BLaER1 (cell line): ENCODE data around the gene ERC2.

Source experiments
- H3K27ac ChIP-seq: shearing (Covaris generic); formaldehyde crosslinking; 2 replicates; pipeline ENCODE4 v1.8.1; 2022
- H3K27me3 ChIP-seq: shearing (Covaris generic); formaldehyde crosslinking; 2 replicates; pipeline ENCODE4 v1.8.1; 2022
- H3K36me3 ChIP-seq: shearing (Covaris generic); formaldehyde crosslinking; 2 replicates; pipeline ENCODE4 v1.8.1; 2022
- H3K4me1 ChIP-seq: shearing (Covaris generic); formaldehyde crosslinking; 2 replicates; pipeline ENCODE4 v1.8.1; 2022
- H3K4me2 ChIP-seq: shearing (Covaris generic); formaldehyde crosslinking; 2 replicates; pipeline ENCODE4 v1.8.1; 2022
- H3K4me3 ChIP-seq: shearing (Covaris generic); formaldehyde crosslinking; 2 replicates; pipeline ENCODE4 v1.8.1; 2022
- H3K9ac ChIP-seq: shearing (Covaris generic); formaldehyde crosslinking; 2 replicates; pipeline ENCODE4 v1.8.1; 2022
- H3K9me3 ChIP-seq: shearing (Covaris generic); formaldehyde crosslinking; 2 replicates; pipeline ENCODE4 v1.8.1; 2022
- H4K20me1 ChIP-seq: shearing (Covaris generic); formaldehyde crosslinking; 2 replicates; pipeline ENCODE4 v1.8.1; 2022
- Cebpa-rat ChIP-seq: shearing (Covaris generic); IDR thresholded peaks from 2 replicates; pipeline ENCODE4 v1.8.1; 2022

The ERC2 gene

GRCh38 chr3:56110886-56111285 is 357.4 kb downstream of the ERC2 start:
- H3K27me3 ChIP-seq: no peaks in the 10 kb centered on the region
- no peaks in the 10 kb centered on the region for H3K4me1 ChIP-seq
- no peak overlapping the region for H3K4me2 ChIP-seq
- H3K9me3 ChIP-seq: peaks cover 9% of the 10 kb centered on the region; the same call in 1 of the 2 replicates
- no peak overlapping the region for H3K27ac ChIP-seq
- H3K4me3 ChIP-seq: no peak overlapping the region
- TF ChIP-seq Cebpa-rat: no peak
- H3K9ac ChIP-seq: no peak overlapping the region
- H4K20me1 ChIP-seq: no peaks in the 10 kb centered on the region
- H3K36me3 ChIP-seq: no peaks in the 10 kb centered on the region

DNA sequence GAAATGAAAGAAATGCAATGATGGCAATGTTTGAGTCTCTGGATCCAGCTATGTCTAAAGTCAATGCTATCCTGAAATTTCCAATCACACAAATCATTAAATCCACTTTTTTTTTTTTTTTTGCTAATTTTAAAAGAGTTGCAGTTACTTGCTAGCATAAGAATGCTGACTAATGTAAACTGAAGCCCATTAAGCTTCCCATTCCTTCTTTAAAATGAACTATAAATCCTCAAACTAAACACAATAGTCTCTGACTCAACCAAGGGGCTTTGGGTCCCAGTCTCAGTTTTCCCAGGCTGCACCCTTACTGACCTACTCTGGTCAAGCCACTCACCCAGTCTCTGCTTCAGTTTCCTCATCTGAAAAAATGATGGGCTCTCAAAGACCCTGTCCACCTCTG is 361.1 kb downstream of the ERC2 start:
- Histone ChIP-seq H3K4me2 (no peak overlapping the region), H3K27ac (no peak overlapping the region), H3K27me3 (no peaks in the 10 kb centered on the region), H3K4me1 (no peaks in the 10 kb centered on the region), H3K9me3 (no peaks in the 10 kb centered on the region), H3K9ac (no peak overlapping the region), H3K36me3 (no peaks in the 10 kb centered on the region), H4K20me1 (no peaks in the 10 kb centered on the region), H3K4me3 (no peak overlapping the region)
- no peak for TF ChIP-seq Cebpa-rat

DNA sequence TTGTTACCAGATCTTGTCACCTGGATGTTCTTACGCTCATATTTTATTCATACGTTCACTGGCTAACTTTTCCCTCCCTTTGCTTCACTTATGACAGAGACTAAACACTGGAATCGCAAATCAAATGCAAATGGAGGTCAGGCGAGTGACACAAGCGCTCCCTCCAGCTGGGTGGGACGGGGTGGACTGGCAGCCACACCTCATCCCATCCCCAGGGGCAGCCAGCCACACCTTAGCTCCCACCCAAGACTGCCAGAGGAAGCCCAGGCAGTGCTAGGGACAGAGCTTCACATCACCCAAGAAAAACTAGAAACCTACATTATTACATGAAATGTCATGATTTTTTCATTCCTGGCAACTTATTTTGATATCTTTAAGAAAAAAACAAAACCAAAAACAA is 366.2 kb downstream of the ERC2 start:
- no peaks in the 10 kb centered on the region for H3K4me1 ChIP-seq
- no peak overlapping the region for H3K27ac ChIP-seq
- H3K27me3 ChIP-seq: no peaks in the 10 kb centered on the region
- no peak for TF ChIP-seq Cebpa-rat
- H3K9ac ChIP-seq: no peak overlapping the region
- no peaks in the 10 kb centered on the region for H3K36me3 ChIP-seq
- no peaks in the 10 kb centered on the region for H3K9me3 ChIP-seq
- no peak overlapping the region for H3K4me2 ChIP-seq
- H3K4me3 ChIP-seq: no peak overlapping the region
- H4K20me1 ChIP-seq: no peaks in the 10 kb centered on the region

DNA sequence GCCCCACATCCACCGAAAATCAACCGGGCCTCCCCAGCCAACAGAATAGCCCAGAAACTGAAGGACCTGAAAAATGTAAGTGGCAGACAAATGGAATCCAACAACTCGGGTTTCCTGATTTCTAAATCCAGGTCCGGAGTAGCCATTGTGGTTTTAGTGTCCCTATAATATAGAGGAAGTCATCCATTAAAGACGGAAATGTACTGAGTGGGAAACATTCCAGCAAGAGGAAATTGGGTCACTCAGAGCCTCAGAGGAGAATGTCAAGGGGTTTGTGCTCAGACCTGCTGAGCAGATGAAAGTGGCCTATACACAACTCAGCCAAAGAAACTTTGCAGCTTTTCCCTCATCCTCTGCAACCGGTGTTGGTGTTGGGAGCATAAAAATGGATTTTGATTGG is 366.7 kb downstream of the ERC2 start:
- Histone ChIP-seq H3K27ac (no peak overlapping the region), H3K36me3 (no peaks in the 10 kb centered on the region), H3K4me3 (no peak overlapping the region), H3K4me1 (no peaks in the 10 kb centered on the region), H3K9me3 (no peaks in the 10 kb centered on the region), H4K20me1 (no peaks in the 10 kb centered on the region), H3K4me2 (no peak overlapping the region), H3K27me3 (no peaks in the 10 kb centered on the region), H3K9ac (no peak overlapping the region)
- TF ChIP-seq Cebpa-rat: no peak

- Histone ChIP-seq H3K36me3 (no peaks in the 10 kb centered on the region), H4K20me1 (no peaks in the 10 kb centered on the region), H3K4me3 (no peak overlapping the region), H3K9ac (no peak overlapping the region), H3K27ac (no peak overlapping the region), H3K4me2 (no peak overlapping the region), H3K9me3 (no peaks in the 10 kb centered on the region), H3K4me1 (no peaks in the 10 kb centered on the region), H3K27me3 (no peaks in the 10 kb centered on the region)
- no peak for TF ChIP-seq Cebpa-rat
Measured at GRCh38 chr3:56096999-56097398, 371.3 kb downstream of the ERC2 start.

- no peaks in the 10 kb centered on the region for H3K9me3 ChIP-seq
- H3K4me1 ChIP-seq: no peaks in the 10 kb centered on the region
- H3K27ac ChIP-seq: no peak overlapping the region
- H3K4me2 ChIP-seq: no peak overlapping the region
- H3K9ac ChIP-seq: no peak overlapping the region
- H3K4me3 ChIP-seq: no peak overlapping the region
- TF ChIP-seq Cebpa-rat: no peak
- no peaks in the 10 kb centered on the region for H3K36me3 ChIP-seq
- H3K27me3 ChIP-seq: no peaks in the 10 kb centered on the region
- H4K20me1 ChIP-seq: no peaks in the 10 kb centered on the region
Measured at GRCh38 chr3:56094170-56094569, 374.1 kb downstream of the ERC2 start.

DNA sequence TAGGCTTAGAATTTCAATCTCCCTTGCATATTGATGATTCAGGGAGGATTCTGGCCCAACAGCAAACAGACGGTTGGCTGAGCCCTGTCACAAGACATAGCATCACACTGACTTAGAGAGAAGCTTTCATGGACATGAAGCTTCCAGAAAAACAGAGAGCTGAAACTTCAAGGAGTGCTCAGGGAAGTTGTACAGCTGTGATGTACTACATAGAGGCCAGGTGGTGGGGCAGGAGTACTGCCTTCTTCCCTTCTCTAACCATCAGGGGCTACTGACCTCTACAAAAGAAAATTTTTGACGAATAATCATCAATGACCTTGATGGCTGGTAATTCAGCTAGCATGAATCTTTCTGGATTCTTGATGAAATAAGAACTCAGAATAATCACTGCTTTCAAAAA is 378.5 kb downstream of the ERC2 start:
- Histone ChIP-seq H3K9ac (no peak overlapping the region), H3K4me1 (no peaks in the 10 kb centered on the region), H3K27ac (no peak overlapping the region), H3K9me3 (no peaks in the 10 kb centered on the region), H3K4me3 (no peak overlapping the region), H4K20me1 (no peaks in the 10 kb centered on the region), H3K27me3 (no peaks in the 10 kb centered on the region), H3K36me3 (no peaks in the 10 kb centered on the region), H3K4me2 (no peak overlapping the region)
- no peak for TF ChIP-seq Cebpa-rat

- Histone ChIP-seq H3K27ac (no peak overlapping the region), H3K4me1 (no peaks in the 10 kb centered on the region), H3K9me3 (no peaks in the 10 kb centered on the region), H3K36me3 (no peaks in the 10 kb centered on the region), H3K9ac (no peak overlapping the region), H3K4me2 (no peak overlapping the region), H4K20me1 (no peaks in the 10 kb centered on the region), H3K4me3 (no peak overlapping the region), H3K27me3 (no peaks in the 10 kb centered on the region)
- no peak for TF ChIP-seq Cebpa-rat
Measured at GRCh38 chr3:56087451-56088053, 380.7 kb downstream of the ERC2 start.

DNA sequence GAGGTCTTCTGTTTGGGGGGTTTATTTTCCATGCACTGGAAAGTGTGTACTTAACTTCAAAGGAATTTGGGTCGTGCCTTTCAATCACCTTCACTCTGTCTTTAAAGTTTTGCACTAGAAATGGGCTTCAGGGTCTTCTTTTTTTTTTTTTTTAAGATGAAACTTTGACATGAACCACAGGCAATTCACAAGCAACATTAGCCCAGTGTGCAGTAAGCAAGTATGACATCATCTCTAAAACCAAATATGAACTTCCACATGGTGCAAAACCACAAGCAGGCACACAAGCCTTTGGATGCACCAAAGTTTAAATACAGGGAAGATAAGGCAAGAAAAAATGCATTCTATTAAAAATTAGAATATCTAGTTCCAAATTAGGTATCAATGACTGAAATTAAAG is 381.9 kb downstream of the ERC2 start:
- Histone ChIP-seq H3K36me3 (no peaks in the 10 kb centered on the region), H3K27me3 (no peaks in the 10 kb centered on the region), H4K20me1 (no peaks in the 10 kb centered on the region), H3K4me2 (no peak overlapping the region), H3K4me1 (no peaks in the 10 kb centered on the region), H3K9me3 (no peaks in the 10 kb centered on the region), H3K9ac (no peak overlapping the region), H3K27ac (no peak overlapping the region), H3K4me3 (no peak overlapping the region)
- TF ChIP-seq Cebpa-rat: no peak

GRCh38 chr3:56081246-56081645 is 387.0 kb downstream of the ERC2 start:
- H3K27ac ChIP-seq: no peak overlapping the region
- H3K9ac ChIP-seq: no peak overlapping the region
- no peaks in the 10 kb centered on the region for H3K9me3 ChIP-seq
- H3K4me3 ChIP-seq: no peak overlapping the region
- no peak overlapping the region for H3K4me2 ChIP-seq
- no peak for TF ChIP-seq Cebpa-rat
- no peaks in the 10 kb centered on the region for H3K27me3 ChIP-seq
- H3K36me3 ChIP-seq: no peaks in the 10 kb centered on the region
- H3K4me1 ChIP-seq: no peaks in the 10 kb centered on the region
- no peaks in the 10 kb centered on the region for H4K20me1 ChIP-seq

DNA sequence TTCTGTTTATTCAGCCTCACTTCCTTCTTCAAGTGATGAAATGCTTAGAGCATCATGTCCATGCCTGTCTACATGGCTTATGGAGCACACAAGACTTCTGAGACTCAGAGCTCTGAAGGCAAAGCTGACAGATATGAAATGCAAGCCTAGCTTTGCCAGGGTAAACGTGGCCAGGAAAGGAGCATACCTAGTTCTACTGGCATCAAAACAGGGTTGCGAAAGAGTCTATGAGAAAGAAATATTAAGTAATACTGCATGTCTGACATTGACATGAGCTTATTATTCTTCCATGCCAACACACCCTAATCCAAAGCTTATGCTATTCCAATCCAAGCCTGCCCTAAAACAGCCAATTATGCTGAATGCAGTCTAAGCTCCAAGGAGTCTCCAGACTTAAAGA is 391.5 kb downstream of the ERC2 start:
- Histone ChIP-seq H3K27ac (no peak overlapping the region), H3K4me2 (no peak overlapping the region), H4K20me1 (no peaks in the 10 kb centered on the region), H3K4me1 (no peaks in the 10 kb centered on the region), H3K9ac (no peak overlapping the region), H3K9me3 (no peaks in the 10 kb centered on the region), H3K36me3 (no peaks in the 10 kb centered on the region), H3K27me3 (peaks cover 2% of the 10 kb centered on the region; the same call in 1 of the 2 replicates), H3K4me3 (no peak overlapping the region)
- TF ChIP-seq Cebpa-rat: no peak
